Skin epidermis (tissue), 12 donors: ENCODE results near the gene APOL1.
"Not testable (repeated sequence)": the region's sequence is repeated elsewhere in the genome, so short reads cannot be mapped to it uniquely, and the experiment has no call there.

Experiments
- H3K27ac ChIP-seq, 21 experiments: fragments of 200-600 bp; sonication (generic) in 11 of 21; one replicate each; pipeline ENCODE4 v1.5.0; 2020; ENCODE audit warnings: mild to moderate bottlenecking in 3 of 21, inconsistent platforms in 2 of 21, moderate library complexity in 2 of 21
- H3K4me3 ChIP-seq, 7 experiments: fragments of 200-600 bp; sonication (generic) in 2 of 7; one replicate each; pipeline ENCODE4 v1.5.0; 2020; ENCODE audit warnings: inconsistent platforms in 2 of 7, mild to moderate bottlenecking in 2 of 7, moderate library complexity in 1 of 7

The APOL1 gene

GRCh38 chr22:36239401-36240171, 13.3 kb upstream of the APOL1 start, which contains the start of gene APOL2:
TSS of gene APOL2 (minus strand) at chr22:36239527. CDS start at chr22:36233162, 6,365 bp downstream.
- Histone ChIP-seq H3K4me3 (peak within 1 kb of the TSS; percentile 48 to 68 (median 57)), H3K27ac (peak within 1 kb of the TSS; percentile 64 to 98 (median 91))

GRCh38 chr22:36243986-36244385, 8.9 kb upstream of the APOL1 start:
- Histone ChIP-seq H3K27ac (peak overlapping the region in 17 of 21 experiments; percentile 5 to 68 (median 50)), H3K4me3 (no peak overlapping the region)

- no peak overlapping the region for H3K4me3 ChIP-seq
- peak overlapping the region in 15 of 21 experiments; percentile 5 to 68 (median 50) for H3K27ac ChIP-seq
Measured at GRCh38 chr22:36244522-36245391, 8.2 kb upstream of the APOL1 start.

- no peak overlapping the region for H3K4me3 ChIP-seq
- H3K27ac ChIP-seq: peak overlapping the region in 1 of 21 experiments; percentile 66
Measured at GRCh38 chr22:36245805-36246356, 7.1 kb upstream of the APOL1 start.

GRCh38 chr22:36246718-36247117, 6.2 kb upstream of the APOL1 start:
- Histone ChIP-seq H3K27ac (no peak overlapping the region), H3K4me3 (no peak overlapping the region)

GRCh38 chr22:36247955-36248354, 5.0 kb upstream of the APOL1 start:
- no peak overlapping the region for H3K27ac ChIP-seq
- H3K4me3 ChIP-seq: no peak overlapping the region

GRCh38 chr22:36249160-36249559, 3.8 kb upstream of the APOL1 start:
- peak overlapping the region in 1 of 21 experiments; percentile 14 for H3K27ac ChIP-seq

GRCh38 chr22:36250292-36250960, 2.5 kb upstream of the APOL1 start:
- not testable (repeated sequence) for H3K4me3 ChIP-seq
- H3K27ac ChIP-seq: peak overlapping the region in 3 of 21 experiments; percentile 13 to 50 (median 47)

More at GRCh38 chr22:36249160-36249559, 3.8 kb upstream of the APOL1 start:
- no peak overlapping the region for H3K4me3 ChIP-seq

GRCh38 chr22:36251979-36252608, 839 bp upstream of the APOL1 start:
- H3K4me3 ChIP-seq: not testable (repeated sequence)
- H3K27ac ChIP-seq: peak overlapping the region in 10 of 21 experiments; percentile 72 to 88 (median 80)

- Histone ChIP-seq H3K4me3 (peak overlapping the region; percentile 18 to 45 (median 29)), H3K27ac (peak overlapping the region in 20 of 21 experiments; percentile 48 to 88 (median 79))
Measured at GRCh38 chr22:36253523-36254490, 874 bp downstream of the APOL1 start.

- peak overlapping the region in 16 of 21 experiments; percentile 21 to 88 (median 80) for H3K27ac ChIP-seq
- H3K4me3 ChIP-seq: not testable (repeated sequence)
Measured at GRCh38 chr22:36255572-36255971, 2.6 kb downstream of the APOL1 start.

- Histone ChIP-seq H3K27ac (peak overlapping the region in 2 of 21 experiments; percentile 21 to 61), H3K4me3 (no peak overlapping the region)
Measured at GRCh38 chr22:36256478-36256877, 3.5 kb downstream of the APOL1 start.

- H3K4me3 ChIP-seq: no peak overlapping the region
- peak overlapping the region in 3 of 21 experiments; percentile 4 to 54 (median 37) for H3K27ac ChIP-seq
Measured at GRCh38 chr22:36257308-36257707, 4.4 kb downstream of the APOL1 start.

GRCh38 chr22:36257948-36258670, 5.2 kb downstream of the APOL1 start:
- H3K4me3 ChIP-seq: no peak overlapping the region
- H3K27ac ChIP-seq: peak overlapping the region in 16 of 21 experiments; percentile 6 to 70 (median 50)

- Histone ChIP-seq H3K4me3 (no peak overlapping the region), H3K27ac (peak overlapping the region in 16 of 21 experiments; percentile 25 to 70 (median 50))
Measured at GRCh38 chr22:36258701-36259614, 6.0 kb downstream of the APOL1 start.
